NK-92 (cell line): ENCODE measurements around the gene WDR33.
A peak's percentile ranks its signal among the peaks of the same experiment; 100 is the strongest.

ENCODE experiments used
- DNase-seq: peaks from one replicate; lab custom pipeline; 2025; ENCODE audit not compliant: unreplicated experiment; lab: John Stamatoyannopoulos, UW

WDR33 gene

GRCh38 chr2:127721978-127722355 is 89.0 kb downstream of the WDR33 start:
- DNase-seq: no peak

- DNase-seq: no peak
Observed at GRCh38 chr2:127721311-127721977, 89.5 kb downstream of the WDR33 start.

- no peak for DNase-seq
Observed at GRCh38 chr2:127719301-127720218, 91.4 kb downstream of the WDR33 start.

GRCh38 chr2:127718271-127718670 is 92.7 kb downstream of the WDR33 start:
- no peak for DNase-seq

GRCh38 chr2:127715778-127716449 is 95.1 kb downstream of the WDR33 start:
- DNase-seq: no peak

GRCh38 chr2:127713562-127713961 is 97.4 kb downstream of the WDR33 start:
- no peak for DNase-seq

GRCh38 chr2:127712999-127713398 is 98.0 kb downstream of the WDR33 start:
- no peak for DNase-seq

- DNase-seq: no peak
Observed at GRCh38 chr2:127709336-127709735, 101.6 kb downstream of the WDR33 start.

- no peak for DNase-seq
Observed at GRCh38 chr2:127707890-127708648, 102.9 kb downstream of the WDR33 start.

- no peak for DNase-seq
Observed at GRCh38 chr2:127706215-127706990, 104.6 kb downstream of the WDR33 start.

- DNase-seq: no peak
Observed at GRCh38 chr2:127705391-127706065, 105.4 kb downstream of the WDR33 start.

- DNase-seq: no peak
Observed at GRCh38 chr2:127704641-127705390, 106.2 kb downstream of the WDR33 start.

GRCh38 chr2:127703282-127703681 is 107.7 kb downstream of the WDR33 start:
- no peak for DNase-seq

- no peak for DNase-seq
Observed at GRCh38 chr2:127702395-127703009, 108.5 kb downstream of the WDR33 start.

GRCh38 chr2:127701651-127702394 is 109.1 kb downstream of the WDR33 start:
- DNase-seq: no peak

- peak; percentile 29 for DNase-seq
Observed at GRCh38 chr2:127701193-127701650, 109.7 kb downstream of the WDR33 start, which contains the start of gene SFT2D3. TSS of gene SFT2D3 (plus strand) at chr2:127701497. CDS start at chr2:127701529, 32 bp downstream.

GRCh38 chr2:127700527-127701192 is 110.3 kb downstream of the WDR33 start:
- DNase-seq: no peak
